IMR-90 (cell line): ENCODE results near the gene LARP4B. TPM values are rescaled to one million over a fixed set of nuclear protein-coding genes. Genes with fewer than 3 reads are reported as not detected.

Experiments used
- ATAC-seq: fragments of 200-7000 bp; cut with Tn5 transposase; 2 replicates; pipeline ENCODE4 v1.9.1; 2020; ENCODE audit warnings: low read depth, mild to moderate bottlenecking, moderate library complexity
- BruUV-seq: library from RNA; stranded (reverse); fragments of 400-500 nt; replicated peaks from 2 replicates; lab custom pipeline; 2021; lab: Mats Ljungman, UMichigan
- CTCF ChIA-PET: fragments of 300-600 bp; formaldehyde crosslinking; extraction: SDS; loops from one replicate; lab custom pipeline; 2021; ENCODE audit warnings: antibody characterized with exemption; lab: Yijun Ruan, JAX
- POLR2A ChIA-PET: fragments of 300-600 bp; sonication (Branson Sonifier 250); formaldehyde crosslinking; loops from one replicate; lab custom pipeline; 2022; ENCODE audit warnings: antibody characterized with exemption; ENCODE audit not compliant: unreplicated experiment; lab: Charles Lee
- DNase-seq: peaks from one replicate; pipeline ENCODE4 v3.0.0; 2013
- H2AFZ ChIP-seq: replicated peaks from 2 replicates; pipeline ENCODE3; 2013; ENCODE audit warnings: low read length, mild to moderate bottlenecking; ENCODE audit not compliant: poor library complexity
- H2AK5ac ChIP-seq: 2 replicates; pipeline ENCODE4 v1.6.1; 2013; ENCODE audit warnings: low read depth, low read length, inconsistent platforms
- H2AK9ac ChIP-seq: replicated peaks from 2 replicates; pipeline ENCODE3; 2013; ENCODE audit warnings: mild to moderate bottlenecking, low read depth, low read length, moderate library complexity; ENCODE audit not compliant: poor library complexity
- H2BK120ac ChIP-seq: 2 replicates; pipeline ENCODE4 v1.6.1; 2013; ENCODE audit warnings: low read depth, low read length, inconsistent platforms
- H2BK15ac ChIP-seq: 3 replicates; pipeline ENCODE4 v1.6.1; 2013; ENCODE audit warnings: low read depth, low read length, inconsistent platforms
- H2BK20ac ChIP-seq: 2 replicates; pipeline ENCODE4 v1.6.1; 2013; ENCODE audit warnings: low read depth, mild to moderate bottlenecking, inconsistent platforms, low read length, moderate library complexity
- H2BK5ac ChIP-seq: 2 replicates; pipeline ENCODE4 v1.6.1; 2013; ENCODE audit warnings: mild to moderate bottlenecking, low read depth, low read length, inconsistent platforms; ENCODE audit not compliant: poor library complexity, severe bottlenecking
- H3K14ac ChIP-seq: replicated peaks from 2 replicates; pipeline ENCODE4 v1.6.1; 2013; ENCODE audit warnings: low read depth, low read length, inconsistent platforms
- H3K18ac ChIP-seq: 2 replicates; pipeline ENCODE4 v1.6.1; 2013; ENCODE audit warnings: low read depth, low read length, control low read depth
- H3K23ac ChIP-seq: 2 replicates; pipeline ENCODE4 v1.6.1; 2013; ENCODE audit warnings: low read depth, low read length, inconsistent platforms
- H3K27ac ChIP-seq: 2 replicates; pipeline ENCODE4 v1.5.1; 2013; ENCODE audit warnings: mild to moderate bottlenecking, control low read depth, low read length; ENCODE audit not compliant: insufficient read depth
- H3K27me3 ChIP-seq: 2 replicates; pipeline ENCODE4 v1.6.1; 2013; ENCODE audit warnings: low read length; ENCODE audit not compliant: control insufficient read depth, insufficient read depth
- H3K36me3 ChIP-seq: 2 replicates; pipeline ENCODE4 v1.6.1; 2013; ENCODE audit warnings: low read length, mixed read lengths; ENCODE audit not compliant: control insufficient read depth, insufficient read depth
- H3K4ac ChIP-seq: 2 replicates; pipeline ENCODE4 v1.6.1; 2013; ENCODE audit warnings: low read depth, low read length, inconsistent platforms
- H3K4me1 ChIP-seq: 2 replicates; pipeline ENCODE4 v1.6.1; 2013; ENCODE audit warnings: low read length, mixed read lengths; ENCODE audit not compliant: control insufficient read depth, insufficient read depth
- H3K4me2 ChIP-seq: 2 replicates; pipeline ENCODE4 v1.6.1; 2013; ENCODE audit warnings: low read depth, mild to moderate bottlenecking, control low read depth, low read length, moderate library complexity
- H3K4me3 ChIP-seq: 2 replicates; pipeline ENCODE4 v1.5.1; 2013; ENCODE audit warnings: low read depth, mild to moderate bottlenecking, control low read depth, low read length, moderate library complexity; ENCODE audit not compliant: insufficient read depth
- H3K56ac ChIP-seq: 2 replicates; pipeline ENCODE4 v1.6.1; 2013; ENCODE audit warnings: low read length, inconsistent platforms; ENCODE audit not compliant: insufficient read depth; ENCODE audit errors: extremely low read depth
- H3K79me1 ChIP-seq, 2 experiments: 2 replicates each; pipeline ENCODE4 v1.6.1; 2013; ENCODE audit warnings: low read length in 2 of 2, inconsistent platforms in 1 of 2, low read depth in 1 of 2
- H3K9ac ChIP-seq: 2 replicates; pipeline ENCODE4 v1.6.1; 2013; ENCODE audit warnings: low read depth, low read length, control low read depth
- H3K9me1 ChIP-seq: 2 replicates; pipeline ENCODE4 v1.6.1; 2013; ENCODE audit warnings: low read length, inconsistent platforms; ENCODE audit not compliant: insufficient read depth
- H3K9me3 ChIP-seq: 2 replicates; pipeline ENCODE4 v1.6.1; 2013; ENCODE audit warnings: low read length; ENCODE audit not compliant: control insufficient read depth, insufficient read depth
- H4K20me1 ChIP-seq: 2 replicates; pipeline ENCODE4 v1.6.1; 2013; ENCODE audit warnings: low read length, inconsistent platforms; ENCODE audit not compliant: insufficient read depth
- H4K5ac ChIP-seq: 2 replicates; pipeline ENCODE4 v1.6.1; 2013; ENCODE audit warnings: mild to moderate bottlenecking, low read depth, low read length, control low read depth
- H4K8ac ChIP-seq, 2 experiments: 2 replicates each; pipeline ENCODE4 v1.6.1; 2013; ENCODE audit warnings: low read depth in 2 of 2, low read length in 2 of 2, control low read depth in 1 of 2, inconsistent platforms in 1 of 2
- H4K91ac ChIP-seq: 2 replicates; pipeline ENCODE4 v1.6.1; 2013; ENCODE audit warnings: low read depth, low read length, inconsistent platforms; ENCODE audit not compliant: insufficient read depth
- BHLHE40 ChIP-seq: fragments of 150-350 bp; IDR thresholded peaks from 2 replicates; pipeline ENCODE4 v1.6.1; 2016; ENCODE audit warnings: mild to moderate bottlenecking, low read depth, low read length
- CEBPB ChIP-seq: IDR thresholded peaks from 2 replicates; pipeline ENCODE4 v1.6.1; 2012; ENCODE audit warnings: low read depth, low read length, improper control_type of control experiment
- CHD1 ChIP-seq: IDR thresholded peaks from 2 replicates; pipeline ENCODE4 v1.6.1; 2012; ENCODE audit warnings: low read depth, low read length, improper control_type of control experiment
- FOS ChIP-seq: fragments of 150-350 bp; IDR thresholded peaks from 2 replicates; pipeline ENCODE4 v1.6.1; 2016; ENCODE audit warnings: low read depth, low read length
- NFE2L2 ChIP-seq: fragments of 150-350 bp; IDR thresholded peaks from 2 replicates; pipeline ENCODE4 v1.6.1; 2016; ENCODE audit warnings: low read depth, mild to moderate bottlenecking, low read length
- POLR2A ChIP-seq: IDR thresholded peaks from 2 replicates; pipeline ENCODE4 v1.6.1; 2012; ENCODE audit warnings: mild to moderate bottlenecking, low read depth, low read length
- RCOR1 ChIP-seq: IDR thresholded peaks from 2 replicates; pipeline ENCODE4 v1.6.1; 2012; ENCODE audit warnings: mild to moderate bottlenecking, low read length, improper control_type of control experiment; ENCODE audit not compliant: insufficient replicate concordance
- WGBS, 2 experiments: methylation state at CpG; one replicate each; pipeline versions ENCODE4 v1.1.5 to v1.1.7; 2013; ENCODE audit warnings: missing lambda C conversion rate in 2 of 2; ENCODE audit not compliant: insufficient read length in 1 of 2; ENCODE audit errors: extremely low coverage in 2 of 2; 5-methylcytosine and 5-hydroxymethylcytosine counted together
- dilution Hi-C: fragments of 300-500 bp; cut with HindIII; formaldehyde crosslinking; loops from one replicate; pipeline ENCODE4 v1.14.3; 2018; ENCODE audit warnings: low sequenced_read_pairs; ENCODE audit not compliant: unreplicated experiment
- in situ Hi-C: fragments of 300-500 bp; cut with MboI; formaldehyde crosslinking; loops from 3 replicates; pipeline ENCODE4 v1.14.3; 2019; ENCODE audit warnings: low sequenced_read_pairs, inconsistent platforms, mixed read lengths
- intact Hi-C: fragments of 100-400 bp; cut with micrococcal nuclease; formaldehyde crosslinking; loops from 2 replicates; pipeline ENCODE4 v1.10.0; 2022
- polyA plus RNA-seq, 3 experiments: library from polyadenylated mRNA; depleted of rRNA; stranded (reverse); fragments of >200 nt; gene quantifications; 2 replicates each; pipeline ENCODE4 v1.2.3, GENCODE V29; 2012; ENCODE audit warnings: low replicate concordance in 1 of 3
- total RNA-seq: library from RNA; depleted of rRNA; stranded (reverse); fragments of >200 nt; gene quantifications from 2 replicates; pipeline ENCODE4 v1.2.3, GENCODE V29; 2012
- TF ChIP-seq, protein P1 (sequence below): fragments of 150-350 bp; IDR thresholded peaks from 2 replicates; pipeline ENCODE4 v1.6.1; 2017; ENCODE audit warnings: mild to moderate bottlenecking, antibody characterized with exemption, low read length, low read depth
- TF ChIP-seq, protein P2 (sequence below): fragments of 150-350 bp; IDR thresholded peaks from 2 replicates; pipeline ENCODE4 v1.6.1; 2016; ENCODE audit warnings: low read depth, mild to moderate bottlenecking, low read length, moderate library complexity, borderline replicate concordance

LARP4B gene
- total and polyA plus RNA-seq, 2 of the 4 experiments (the other 2 are of a cell fraction), result 24.3 to 25.5 TPM

DNA sequence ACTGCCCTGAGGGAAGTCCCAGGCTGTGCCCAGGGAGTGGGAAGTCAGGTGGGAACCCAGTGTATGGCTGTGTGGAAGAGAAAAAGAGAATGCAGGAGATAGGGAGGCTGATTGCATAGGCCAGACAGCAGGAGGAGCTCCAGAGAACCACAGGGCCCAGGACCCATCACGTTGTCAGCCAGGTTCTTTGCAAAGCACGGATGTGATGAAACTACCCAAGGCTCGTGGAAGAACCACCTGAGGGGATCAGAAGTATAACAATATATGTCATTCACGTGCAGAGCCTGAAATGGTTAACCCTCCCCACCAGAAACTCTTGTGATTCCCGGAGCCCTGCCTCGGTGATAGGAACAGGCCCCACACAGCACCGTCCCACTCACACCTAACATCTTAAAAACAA lies 83.6 kb downstream of the LARP4B start:
- no peak overlapping the region for H2AFZ ChIP-seq
- BruUV-seq, result no TSS peak
- H3K9ac ChIP-seq, result no peak overlapping the region
- H3K9me3 ChIP-seq, result no peaks in the 10 kb centered on the region
- no peak overlapping the region for H3K4me2 ChIP-seq
- H3K56ac ChIP-seq, result no peak overlapping the region
- peaks cover 62% of the 10 kb centered on the region for H4K20me1 ChIP-seq
- H2BK15ac ChIP-seq, result no peak overlapping the region
- no peaks in the 10 kb centered on the region for H3K27me3 ChIP-seq
- no peak overlapping the region for H2AK9ac ChIP-seq
- ATAC-seq (no peak), DNase-seq (no peak)
- H3K79me1 ChIP-seq, result peaks cover 51 to 74% of the 10 kb centered on the region in 2 experiments
- 80% methylated on average over 3 of the region's 7 CpGs; no CpG with 5 or more reads in 1 of the 2 experiments for WGBS, 2 experiments
- no peak overlapping the region for H3K4ac ChIP-seq
- POLR2A ChIA-PET, result no interaction called here
- no peak overlapping the region for H4K5ac ChIP-seq
- H2BK5ac ChIP-seq, result no peak overlapping the region
- in situ Hi-C loops (no loop called here), dilution Hi-C loops (no loop called here), intact Hi-C loops (no loop called here)
- H3K23ac ChIP-seq, result no peak overlapping the region
- H3K18ac ChIP-seq, result no peak overlapping the region
- no peak overlapping the region for H2AK5ac ChIP-seq
- H3K14ac ChIP-seq, result no peak overlapping the region
- H4K91ac ChIP-seq, result no peak overlapping the region
- peaks cover 21% of the 10 kb centered on the region for H3K9me1 ChIP-seq
- CTCF ChIA-PET, result no interaction called here
- no peak overlapping the region for H2BK20ac ChIP-seq
- no peak overlapping the region for H3K27ac ChIP-seq
- peaks cover 26% of the 10 kb centered on the region for H3K36me3 ChIP-seq
- no peak overlapping the region for H4K8ac ChIP-seq
- no peak overlapping the region for H2BK120ac ChIP-seq
- TF ChIP-seq, protein P1, sequence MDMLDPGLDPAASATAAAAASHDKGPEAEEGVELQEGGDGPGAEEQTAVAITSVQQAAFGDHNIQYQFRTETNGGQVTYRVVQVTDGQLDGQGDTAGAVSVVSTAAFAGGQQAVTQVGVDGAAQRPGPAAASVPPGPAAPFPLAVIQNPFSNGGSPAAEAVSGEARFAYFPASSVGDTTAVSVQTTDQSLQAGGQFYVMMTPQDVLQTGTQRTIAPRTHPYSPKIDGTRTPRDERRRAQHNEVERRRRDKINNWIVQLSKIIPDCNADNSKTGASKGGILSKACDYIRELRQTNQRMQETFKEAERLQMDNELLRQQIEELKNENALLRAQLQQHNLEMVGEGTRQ, result no peak
- TF ChIP-seq RCOR1 (no peak), POLR2A (no peak), CHD1 (no peak), FOS (no peak), CEBPB (no peak), NFE2L2 (no peak), BHLHE40 (no peak)
- TF ChIP-seq, protein P2, sequence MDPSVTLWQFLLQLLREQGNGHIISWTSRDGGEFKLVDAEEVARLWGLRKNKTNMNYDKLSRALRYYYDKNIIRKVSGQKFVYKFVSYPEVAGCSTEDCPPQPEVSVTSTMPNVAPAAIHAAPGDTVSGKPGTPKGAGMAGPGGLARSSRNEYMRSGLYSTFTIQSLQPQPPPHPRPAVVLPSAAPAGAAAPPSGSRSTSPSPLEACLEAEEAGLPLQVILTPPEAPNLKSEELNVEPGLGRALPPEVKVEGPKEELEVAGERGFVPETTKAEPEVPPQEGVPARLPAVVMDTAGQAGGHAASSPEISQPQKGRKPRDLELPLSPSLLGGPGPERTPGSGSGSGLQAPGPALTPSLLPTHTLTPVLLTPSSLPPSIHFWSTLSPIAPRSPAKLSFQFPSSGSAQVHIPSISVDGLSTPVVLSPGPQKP, result no peak
- no peak overlapping the region for H3K4me3 ChIP-seq
- peaks cover 7% of the 10 kb centered on the region for H3K4me1 ChIP-seq
